OCI-M2 (cell line): ENCODE measurements around the gene IL20RB.

Source experiments
- DNase-seq: peaks from one replicate; lab custom pipeline; 2025; ENCODE audit not compliant: unreplicated experiment; lab: John Stamatoyannopoulos, UW

Gene IL20RB

GRCh38 chr3:136957751-136958288 lies at the start of gene IL20RB:
Gene IL20RB (plus strand): TSS chr3:136957983. CDS start chr3:136958114, 131 bp downstream.
- no peak for DNase-seq

GRCh38 chr3:136908297-136908696 lies 49.5 kb upstream of the IL20RB start:
- no peak for DNase-seq

GRCh38 chr3:136909187-136909586 lies 48.6 kb upstream of the IL20RB start:
- DNase-seq: no peak

- no peak for DNase-seq
These were observed 47.1 kb upstream of the IL20RB start for GRCh38 chr3:136910697-136911096.

GRCh38 chr3:136913168-136913567 lies 44.6 kb upstream of the IL20RB start:
- DNase-seq: no peak

- DNase-seq: no peak
These were observed 43.0 kb upstream of the IL20RB start for GRCh38 chr3:136914739-136915138.

- DNase-seq: no peak
These were observed 41.6 kb upstream of the IL20RB start for GRCh38 chr3:136916223-136916622.

- DNase-seq: no peak
These were observed 37.8 kb upstream of the IL20RB start for GRCh38 chr3:136919799-136920580.

- DNase-seq: no peak
These were observed 36.7 kb upstream of the IL20RB start for GRCh38 chr3:136920904-136921611.

- no peak for DNase-seq
These were observed 32.2 kb upstream of the IL20RB start for GRCh38 chr3:136925425-136926190.

- no peak for DNase-seq
These were observed 29.5 kb upstream of the IL20RB start for GRCh38 chr3:136928240-136928639.

- DNase-seq: no peak
These were observed 27.7 kb upstream of the IL20RB start for GRCh38 chr3:136929977-136930670.

GRCh38 chr3:136931606-136932005 lies 26.2 kb upstream of the IL20RB start:
- DNase-seq: no peak

- no peak for DNase-seq
These were observed 25.3 kb upstream of the IL20RB start for GRCh38 chr3:136932523-136932922.

- no peak for DNase-seq
These were observed 24.6 kb upstream of the IL20RB start for GRCh38 chr3:136932978-136933772.

GRCh38 chr3:136937175-136937574 lies 20.6 kb upstream of the IL20RB start:
- no peak for DNase-seq

GRCh38 chr3:136937851-136938250 lies 19.9 kb upstream of the IL20RB start:
- DNase-seq: no peak

- no peak for DNase-seq
These were observed 19.4 kb upstream of the IL20RB start for GRCh38 chr3:136938334-136938733.

GRCh38 chr3:136939489-136939888 lies 18.3 kb upstream of the IL20RB start:
- DNase-seq: no peak

GRCh38 chr3:136942803-136943202 lies 15.0 kb upstream of the IL20RB start:
- DNase-seq: no peak
